Fibroblast of lung (primary cell): ENCODE results near the gene DIS3L2.

Source experiments
- CTCF ChIP-seq, 2 donors: IDR thresholded peaks in 1 of 2; conservative IDR thresholded peaks in 1 of 2; 1 replicate in 1 of 2; 2 replicates in 1 of 2; pipeline ENCODE4 v1.5.1; 2011 to 2012; ENCODE audit warnings: low read length in 2 of 2, control low read depth in 1 of 2, inconsistent platforms in 1 of 2, low read depth in 1 of 2, mild to moderate bottlenecking in 1 of 2
- EZH2 ChIP-seq: IDR thresholded peaks from 2 replicates; pipeline ENCODE4 v1.5.1; 2012; ENCODE audit warnings: low read length, control low read depth, mild to moderate bottlenecking; ENCODE audit errors: missing control alignments

GRCh38 chr2:232097758-232098157, 136.2 kb downstream of the DIS3L2 start:
- TF ChIP-seq CTCF (conservative IDR thresholded peaks at IDR 0.05 in 1 of 2, IDR thresholded peaks at IDR 0.05 in 1 of 2; ENCODE audit: low read depth in 1 of 2, low read length in 2 of 2) (no peak), EZH2 (no peak)
